ENCODE results near the gene TMEM59. TPM values are rescaled to one million over a fixed set of nuclear protein-coding genes. Genes with fewer than 3 reads are reported as not detected.

TMEM59 gene
- total RNA-seq, 1 donor from 2014 or later: 103 TPM

DNA sequence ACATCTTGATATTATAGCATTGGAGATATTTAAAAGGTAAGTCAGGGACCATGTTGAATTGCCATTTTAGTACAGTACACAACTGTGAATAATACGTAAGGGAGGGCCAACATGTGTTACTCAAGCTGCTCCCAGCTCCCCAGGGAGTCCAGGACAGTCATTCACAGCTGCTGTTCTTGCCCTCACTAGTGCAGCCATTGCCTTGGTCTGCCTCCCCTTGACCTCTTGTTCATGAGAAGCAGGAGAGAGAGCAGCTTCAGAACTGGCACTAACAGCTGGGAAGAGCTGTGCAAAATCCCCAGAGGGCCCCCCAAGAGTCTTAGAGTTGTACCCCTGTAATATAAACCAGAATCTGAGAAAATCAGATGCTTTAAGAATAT lies 16.8 kb upstream of the TMEM59 start:
- DNase-seq (ENCODE audit: low read depth, low spot score): no peak
- Mint-ChIP-seq H3K9me3 (no peaks in the 10 kb centered on the region), H3K36me3 (ENCODE audit: low read depth) (peaks cover 5% of the 10 kb centered on the region), H3K4me3 (no peak overlapping the region), H3K27me3 (ENCODE audit: low read depth) (no peaks in the 10 kb centered on the region), H3K4me1 (no peaks in the 10 kb centered on the region), H3K27ac (ENCODE audit: unreplicated experiment) (no peak overlapping the region)
- TF ChIP-seq, protein P1, sequence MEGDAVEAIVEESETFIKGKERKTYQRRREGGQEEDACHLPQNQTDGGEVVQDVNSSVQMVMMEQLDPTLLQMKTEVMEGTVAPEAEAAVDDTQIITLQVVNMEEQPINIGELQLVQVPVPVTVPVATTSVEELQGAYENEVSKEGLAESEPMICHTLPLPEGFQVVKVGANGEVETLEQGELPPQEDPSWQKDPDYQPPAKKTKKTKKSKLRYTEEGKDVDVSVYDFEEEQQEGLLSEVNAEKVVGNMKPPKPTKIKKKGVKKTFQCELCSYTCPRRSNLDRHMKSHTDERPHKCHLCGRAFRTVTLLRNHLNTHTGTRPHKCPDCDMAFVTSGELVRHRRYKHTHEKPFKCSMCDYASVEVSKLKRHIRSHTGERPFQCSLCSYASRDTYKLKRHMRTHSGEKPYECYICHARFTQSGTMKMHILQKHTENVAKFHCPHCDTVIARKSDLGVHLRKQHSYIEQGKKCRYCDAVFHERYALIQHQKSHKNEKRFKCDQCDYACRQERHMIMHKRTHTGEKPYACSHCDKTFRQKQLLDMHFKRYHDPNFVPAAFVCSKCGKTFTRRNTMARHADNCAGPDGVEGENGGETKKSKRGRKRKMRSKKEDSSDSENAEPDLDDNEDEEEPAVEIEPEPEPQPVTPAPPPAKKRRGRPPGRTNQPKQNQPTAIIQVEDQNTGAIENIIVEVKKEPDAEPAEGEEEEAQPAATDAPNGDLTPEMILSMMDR (conservative IDR thresholded peaks at IDR 0.05): no peak

- no peak overlapping the region for H3K27ac Mint-ChIP-seq (ENCODE audit: unreplicated experiment)
- no peaks in the 10 kb centered on the region for H3K4me1 Mint-ChIP-seq
- no peak for DNase-seq (ENCODE audit: low read depth, low spot score)
- H3K36me3 Mint-ChIP-seq (ENCODE audit: low read depth): no peaks in the 10 kb centered on the region
- no peaks in the 10 kb centered on the region for H3K27me3 Mint-ChIP-seq (ENCODE audit: low read depth)
- TF ChIP-seq, protein P1 (conservative IDR thresholded peaks at IDR 0.05): no peak
- no peak overlapping the region for H3K4me3 Mint-ChIP-seq
- H3K9me3 Mint-ChIP-seq: no peaks in the 10 kb centered on the region
Observed at GRCh38 chr1:54064299-54064698, 11.3 kb upstream of the TMEM59 start.

DNA sequence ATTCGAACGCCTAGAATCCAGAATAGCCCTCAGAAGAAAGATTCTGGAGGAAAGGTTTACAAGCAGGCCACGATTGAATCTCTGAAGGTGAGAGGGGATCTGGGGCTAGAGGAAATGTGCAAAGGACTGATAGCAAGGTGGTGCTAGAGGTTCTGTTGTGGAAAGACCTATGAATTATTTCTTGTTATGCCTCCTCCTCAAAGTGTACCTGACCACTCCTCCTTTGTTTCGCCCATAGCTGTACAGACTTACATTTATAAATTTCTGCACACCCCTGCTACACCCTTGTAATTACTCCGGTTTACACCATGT lies 1.4 kb upstream of the TMEM59 start:
- peaks cover 12% of the 10 kb centered on the region for H3K4me1 Mint-ChIP-seq
- H3K27me3 Mint-ChIP-seq (ENCODE audit: low read depth): no peaks in the 10 kb centered on the region
- no peak overlapping the region for H3K4me3 Mint-ChIP-seq
- no peaks in the 10 kb centered on the region for H3K36me3 Mint-ChIP-seq (ENCODE audit: low read depth)
- TF ChIP-seq, protein P1 (conservative IDR thresholded peaks at IDR 0.05): no peak
- H3K9me3 Mint-ChIP-seq: no peaks in the 10 kb centered on the region
- H3K27ac Mint-ChIP-seq (ENCODE audit: unreplicated experiment): peak overlapping the region; percentile 76
- DNase-seq (ENCODE audit: low read depth, low spot score): no peak

DNA sequence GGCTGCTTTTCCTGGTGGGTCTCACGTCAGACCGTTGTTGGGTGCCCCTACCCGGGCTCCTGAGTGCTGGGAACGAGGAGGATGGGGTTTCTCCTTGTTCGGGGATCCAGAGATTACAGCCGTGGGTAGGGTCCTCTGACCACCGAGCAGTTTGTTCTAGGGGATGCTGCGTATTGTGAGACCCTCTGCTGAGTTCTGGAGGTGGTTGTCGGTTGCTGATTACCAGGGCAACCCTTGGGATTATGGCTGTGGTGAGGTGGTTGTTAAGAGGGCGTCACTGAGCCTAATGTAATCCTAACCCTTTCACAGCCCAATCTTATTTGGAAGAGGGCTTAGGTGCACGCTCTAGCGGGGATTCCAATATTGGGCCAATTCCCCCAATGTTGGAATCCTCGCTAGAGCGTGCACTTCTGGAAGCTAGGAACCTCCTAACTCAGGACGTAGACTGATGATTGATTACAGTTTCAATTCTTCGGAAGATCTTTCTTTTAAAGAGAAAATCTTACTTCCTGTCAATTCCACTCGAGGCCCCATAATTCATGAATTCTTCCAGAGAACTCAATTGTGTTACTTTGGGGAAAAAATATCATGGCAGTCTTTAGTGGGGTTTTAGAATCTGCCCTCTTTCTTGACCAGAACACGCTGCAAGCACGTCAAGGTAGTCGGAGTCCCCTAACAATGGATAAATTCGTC lies 887 bp upstream of the TMEM59 start:
- Mint-ChIP-seq H3K36me3 (ENCODE audit: low read depth) (no peaks in the 10 kb centered on the region), H3K27me3 (ENCODE audit: low read depth) (no peaks in the 10 kb centered on the region), H3K4me3 (no peak overlapping the region), H3K27ac (ENCODE audit: unreplicated experiment) (peak overlapping the region; percentile 76), H3K9me3 (no peaks in the 10 kb centered on the region), H3K4me1 (peaks cover 12% of the 10 kb centered on the region)
- DNase-seq (ENCODE audit: low read depth, low spot score): no peak
- TF ChIP-seq, protein P1 (conservative IDR thresholded peaks at IDR 0.05): no peak

GRCh38 chr1:54052431-54052933 lies 522 bp downstream of the TMEM59 start:
- H3K36me3 Mint-ChIP-seq (ENCODE audit: low read depth): no peaks in the 10 kb centered on the region
- TF ChIP-seq, protein P1 (conservative IDR thresholded peaks at IDR 0.05): no peak
- peaks cover 12% of the 10 kb centered on the region for H3K4me1 Mint-ChIP-seq
- no peaks in the 10 kb centered on the region for H3K27me3 Mint-ChIP-seq (ENCODE audit: low read depth)
- no peak overlapping the region for H3K4me3 Mint-ChIP-seq
- H3K27ac Mint-ChIP-seq (ENCODE audit: unreplicated experiment): no peak overlapping the region
- peak; percentile 37 for DNase-seq (ENCODE audit: low read depth, low spot score)
- H3K9me3 Mint-ChIP-seq: no peaks in the 10 kb centered on the region

Data from neural crest cell (in vitro differentiated cells).